Kidney tubule cell (primary cell): ENCODE measurements around the gene F2R.
"Not testable (repeated sequence)": the region's sequence is repeated elsewhere in the genome, so short reads cannot be mapped to it uniquely, and the experiment has no call there.

Source experiments
- DNase-seq: peaks from one replicate; pipeline ENCODE4 v3.0.0-alpha.2; 2018; ENCODE audit warnings: low spot score

The F2R gene

DNA sequence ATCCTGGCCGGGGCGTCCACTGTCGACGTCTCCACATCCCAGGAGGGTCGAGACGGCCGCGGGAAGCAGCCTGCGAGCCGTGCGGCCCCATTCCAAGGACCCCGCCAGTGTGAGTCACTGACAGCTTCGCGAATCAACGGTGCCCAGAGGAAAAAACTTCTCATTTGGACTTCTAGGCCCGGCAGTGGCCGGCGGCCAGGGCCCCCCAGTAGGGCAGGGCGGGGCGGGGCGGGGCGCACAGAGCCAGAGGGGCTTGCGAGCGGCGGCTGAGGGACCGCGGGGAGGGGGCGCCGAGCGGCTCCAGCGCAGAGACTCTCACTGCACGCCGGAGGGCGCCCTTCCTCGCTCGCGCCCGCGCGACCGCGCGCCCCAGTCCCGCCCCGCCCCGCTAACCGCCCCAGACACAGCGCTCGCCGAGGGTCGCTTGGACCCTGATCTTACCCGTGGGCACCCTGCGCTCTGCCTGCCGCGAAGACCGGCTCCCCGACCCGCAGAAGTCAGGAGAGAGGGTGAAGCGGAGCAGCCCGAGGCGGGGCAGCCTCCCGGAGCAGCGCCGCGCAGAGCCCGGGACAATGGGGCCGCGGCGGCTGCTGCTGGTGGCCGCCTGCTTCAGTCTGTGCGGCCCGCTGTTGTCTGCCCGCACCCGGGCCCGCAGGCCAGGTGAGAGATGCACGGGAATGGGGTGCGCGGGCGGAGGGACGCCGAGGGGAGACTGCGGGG is at the start of gene F2R:
Gene F2R (plus strand): TSS at position 391 of the 720 bp plus-strand sequence. CDS start 182 bp downstream, at position 573.
- peak; percentile 50 for DNase-seq

DNA sequence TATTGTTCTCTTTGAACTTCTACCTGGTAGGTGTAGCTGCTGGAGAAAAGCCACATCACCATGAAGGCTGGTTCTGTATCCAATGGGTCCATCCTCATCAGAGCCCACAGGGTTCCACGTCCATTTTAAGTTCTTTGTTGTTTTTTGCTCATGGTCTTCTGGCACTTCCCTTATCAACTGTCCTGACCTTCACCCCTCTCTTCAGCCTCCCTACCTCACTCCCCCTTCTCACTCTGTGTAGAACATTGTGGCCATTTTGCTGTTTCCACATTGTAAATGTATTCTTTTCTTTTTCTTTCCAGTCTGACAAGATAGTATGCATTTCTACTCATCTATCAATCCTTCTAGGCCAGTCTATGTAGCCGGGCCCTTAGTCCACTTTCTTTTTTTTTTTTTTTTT is 48.4 kb upstream of the F2R start:
- DNase-seq = no peak

DNA sequence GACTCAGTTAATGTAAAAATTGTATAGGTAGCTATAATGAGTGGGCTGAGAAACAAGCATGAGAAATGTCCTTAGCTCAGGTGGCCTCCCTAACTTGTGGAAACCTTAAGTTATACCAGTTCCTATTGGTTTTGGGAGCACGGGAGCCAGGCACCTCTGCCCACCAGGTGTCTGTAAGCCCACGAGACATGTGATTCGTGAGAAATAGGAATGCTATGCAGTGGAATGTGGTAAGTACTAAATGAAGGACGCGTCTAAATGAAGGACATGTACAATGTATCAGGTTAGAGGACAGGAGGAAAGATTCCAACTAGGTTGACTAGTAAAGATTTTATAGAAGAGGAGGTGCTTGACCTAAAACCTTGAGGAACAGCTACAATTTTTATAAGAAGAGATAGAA is 46.7 kb upstream of the F2R start:
- DNase-seq = peak; percentile 54

DNA sequence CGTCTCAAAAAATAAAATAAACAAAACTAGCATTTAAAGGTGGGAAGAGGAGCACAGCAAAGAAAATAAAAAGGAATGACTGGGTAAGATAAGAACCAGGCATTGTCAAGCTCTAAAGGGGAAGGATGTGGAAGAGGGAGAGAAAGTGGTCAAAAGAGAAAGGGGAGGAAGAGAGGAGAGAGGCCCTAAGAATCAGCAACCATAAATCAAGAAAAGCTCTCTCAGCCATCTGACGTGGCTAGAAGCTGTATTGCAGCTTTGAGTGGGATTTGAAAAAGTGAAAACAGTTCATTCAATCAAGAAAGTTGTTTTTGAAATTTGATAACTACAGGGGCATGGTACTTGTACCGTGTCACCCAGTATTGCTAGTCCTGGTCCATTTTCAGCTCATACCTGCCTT is 45.4 kb upstream of the F2R start:
- DNase-seq = no peak

DNA sequence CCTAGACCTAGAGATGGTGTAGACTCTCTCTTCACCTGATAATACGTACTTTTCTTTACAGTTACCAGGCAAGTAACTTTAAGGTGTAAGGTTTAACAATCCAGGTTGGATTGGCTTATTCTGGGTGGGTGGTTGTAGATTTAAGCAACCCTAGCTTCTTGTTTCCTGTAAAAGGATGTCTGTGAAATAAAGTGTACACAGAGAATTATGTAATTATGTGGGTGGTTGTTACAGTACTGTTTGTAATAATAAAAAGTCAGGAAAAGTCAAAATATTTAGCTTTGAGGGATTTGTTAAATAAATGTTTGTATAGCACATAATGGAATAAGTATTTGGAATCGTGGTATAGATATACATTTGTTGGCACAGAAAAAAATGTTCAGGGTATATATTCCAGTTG is 43.7 kb upstream of the F2R start:
- DNase-seq = no peak

DNA sequence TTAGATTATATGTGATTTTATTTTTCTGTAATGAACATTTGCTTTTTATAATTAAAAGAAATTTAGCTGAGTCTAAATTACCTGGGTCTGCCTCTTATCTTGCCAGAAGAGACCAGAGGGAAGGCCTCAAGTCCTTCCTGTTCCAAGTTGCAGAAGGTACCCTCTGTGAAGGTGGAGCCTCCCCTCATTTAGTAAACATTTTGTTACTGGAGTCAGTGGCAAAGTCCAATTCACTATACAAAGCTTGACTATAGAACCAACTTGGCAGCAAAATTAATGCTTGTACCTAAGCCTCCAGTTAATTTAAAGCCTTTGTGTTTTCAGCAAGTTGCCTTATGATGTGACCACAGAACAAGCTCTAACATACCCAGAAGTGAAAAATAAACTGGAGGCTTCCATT is 42.8 kb upstream of the F2R start:
- DNase-seq = no peak

DNA sequence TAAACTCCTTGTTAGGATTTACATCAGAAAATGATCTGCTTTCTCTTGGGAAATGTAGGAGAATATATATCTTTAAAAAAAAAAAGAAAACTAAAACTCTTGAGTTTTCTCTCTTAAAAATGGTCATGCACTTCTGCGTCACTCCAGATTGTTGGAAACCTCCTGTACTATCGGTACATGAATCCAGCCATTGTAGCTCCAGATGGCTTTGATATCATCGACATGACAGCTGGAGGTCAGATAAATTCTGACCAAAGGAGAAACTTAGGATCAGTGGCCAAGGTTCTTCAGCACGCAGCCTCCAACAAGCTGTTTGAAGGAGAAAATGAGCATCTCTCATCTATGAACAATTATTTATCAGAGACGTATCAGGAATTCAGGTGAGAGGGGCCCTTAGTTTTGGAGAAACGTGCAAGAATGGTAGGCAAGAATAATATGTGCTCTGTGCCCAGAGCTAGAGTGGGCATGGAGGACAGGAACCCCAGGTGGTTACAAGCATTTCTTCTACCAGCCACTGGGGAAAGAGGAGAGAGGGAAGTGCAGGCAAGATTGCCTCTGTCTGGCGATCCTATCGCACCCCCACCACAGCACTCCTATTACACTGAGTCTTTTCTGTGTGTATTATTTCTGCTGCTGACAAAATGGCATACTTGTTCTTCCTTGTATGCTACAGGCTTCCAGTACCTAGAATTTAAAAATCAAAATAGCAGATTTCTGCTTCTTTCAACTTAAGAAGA is 41.4 kb upstream of the F2R start:
- DNase-seq = no peak

DNA sequence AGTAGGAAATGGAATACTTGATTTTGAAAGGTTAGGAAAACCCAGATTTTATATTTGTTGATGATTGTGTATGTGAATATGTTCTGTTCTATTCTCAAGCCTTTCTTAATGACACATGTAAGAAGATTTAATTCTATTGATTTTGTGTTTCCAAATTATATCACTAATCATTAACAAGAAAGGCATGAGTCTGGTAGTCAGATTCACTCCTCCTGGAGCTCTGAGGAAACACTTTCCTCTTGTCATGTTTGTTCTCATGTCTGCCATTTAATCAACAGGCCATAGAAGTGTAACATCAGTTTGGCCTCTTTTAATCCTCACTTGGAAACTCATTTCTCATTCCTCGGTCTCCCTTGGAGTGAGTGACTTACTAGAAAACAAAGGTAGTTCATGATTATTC is 40.6 kb upstream of the F2R start:
- DNase-seq = peak; percentile 6

DNA sequence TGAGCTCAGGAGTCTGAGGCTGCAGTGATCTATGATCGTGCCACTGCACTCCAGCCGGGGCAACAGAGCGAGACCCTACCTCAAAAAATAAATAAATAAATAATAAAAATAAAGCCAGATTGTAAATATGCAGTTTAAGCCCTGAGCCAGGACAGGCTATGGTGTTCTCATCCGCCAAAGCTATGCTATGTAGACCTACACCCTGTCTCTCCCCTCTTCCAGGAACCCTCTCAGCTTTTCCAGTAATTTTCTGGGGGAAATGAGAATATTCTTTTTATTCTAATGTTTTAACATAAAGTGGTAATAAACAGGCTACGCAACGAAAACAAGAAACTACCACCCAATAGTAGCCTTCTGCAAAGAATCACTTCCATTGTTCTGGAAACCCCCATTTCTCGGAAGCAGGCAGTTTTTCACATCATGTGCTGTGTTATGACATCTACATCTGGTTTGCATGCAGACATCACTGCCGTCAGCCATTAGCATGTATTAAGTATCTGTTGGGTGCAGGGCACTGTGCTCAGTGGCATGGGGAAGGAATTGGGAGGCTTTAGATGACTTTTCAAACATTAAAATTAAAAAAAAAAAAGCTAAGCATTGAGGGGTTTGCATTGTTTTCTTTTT is 38.0 kb upstream of the F2R start:
- no peak for DNase-seq

DNA sequence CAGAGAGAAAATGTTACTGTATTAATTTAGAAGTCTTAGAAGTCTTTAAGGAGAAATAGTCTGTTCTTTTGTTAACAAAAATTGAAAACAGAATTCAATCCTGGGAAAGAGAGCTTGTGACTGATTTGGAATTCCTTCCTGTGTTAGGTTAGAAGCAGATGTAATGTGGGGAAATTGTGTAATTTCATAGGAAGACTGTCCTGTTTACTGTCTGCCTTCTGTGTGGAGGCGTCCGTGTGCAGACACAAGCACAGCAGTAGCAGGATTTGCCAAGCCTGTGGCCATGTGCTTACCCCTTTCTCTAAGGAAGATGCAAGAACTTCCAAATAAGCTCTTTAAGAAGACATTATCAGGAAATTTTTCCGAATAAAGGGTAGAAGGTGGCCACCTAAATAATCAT is 36.7 kb upstream of the F2R start:
- DNase-seq = no peak

DNA sequence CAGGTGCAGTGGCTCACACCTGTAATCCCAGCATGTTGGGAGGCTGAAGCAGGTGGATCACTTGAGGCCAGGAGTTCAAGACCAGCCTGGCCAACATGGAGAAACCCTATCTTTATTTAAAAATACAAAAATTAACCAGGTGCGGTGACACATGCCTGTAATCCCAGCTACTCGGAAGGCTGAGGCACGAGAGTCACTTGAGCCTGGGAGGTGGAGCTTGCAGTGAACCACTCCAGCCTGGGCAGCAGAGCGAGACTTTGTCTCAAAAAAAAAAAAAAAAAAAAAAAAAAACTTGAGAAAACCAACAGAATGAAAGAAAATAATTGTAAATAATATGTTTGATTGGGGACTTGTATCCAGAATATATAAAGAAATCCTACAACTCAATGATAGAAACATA is 35.1 kb upstream of the F2R start:
- DNase-seq = not testable (repeated sequence)

DNA sequence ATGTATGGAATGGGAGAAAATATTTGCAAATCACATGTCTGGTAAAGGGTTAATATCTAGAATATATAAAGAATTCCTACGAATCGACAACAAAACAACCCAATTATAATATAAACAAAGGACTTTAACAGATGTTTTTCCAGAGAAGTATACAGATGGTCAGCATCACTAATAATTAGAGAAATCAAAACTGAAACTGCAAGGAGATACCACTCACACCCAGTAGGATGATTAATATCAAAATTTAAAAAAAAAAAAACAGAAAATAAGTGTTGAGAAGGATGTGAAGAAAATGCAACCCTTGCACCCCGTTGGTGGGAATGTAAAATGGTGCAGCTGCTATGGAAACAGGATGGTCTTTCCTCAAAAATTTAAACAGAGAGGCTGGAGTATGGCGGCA is 34.6 kb upstream of the F2R start:
- DNase-seq = no peak

DNA sequence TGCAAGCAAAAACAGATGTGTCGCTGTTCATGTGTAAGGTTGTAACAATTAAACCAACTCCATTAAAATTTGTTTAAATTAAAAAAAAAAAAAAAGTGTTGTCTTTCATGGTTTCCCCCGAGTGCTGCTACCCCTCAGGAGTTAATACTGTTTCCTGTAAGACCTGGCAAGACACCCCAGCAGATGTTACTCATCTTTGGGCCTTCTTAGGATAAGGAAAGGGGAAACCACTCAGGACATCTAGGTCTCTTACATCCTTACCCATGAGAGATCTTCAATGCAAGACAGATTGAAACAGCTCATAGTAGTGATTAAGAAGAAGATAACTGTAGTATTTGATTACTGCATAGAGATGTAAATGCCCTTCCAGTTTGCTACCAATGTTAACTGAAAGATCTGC is 33.5 kb upstream of the F2R start:
- no peak for DNase-seq

DNA sequence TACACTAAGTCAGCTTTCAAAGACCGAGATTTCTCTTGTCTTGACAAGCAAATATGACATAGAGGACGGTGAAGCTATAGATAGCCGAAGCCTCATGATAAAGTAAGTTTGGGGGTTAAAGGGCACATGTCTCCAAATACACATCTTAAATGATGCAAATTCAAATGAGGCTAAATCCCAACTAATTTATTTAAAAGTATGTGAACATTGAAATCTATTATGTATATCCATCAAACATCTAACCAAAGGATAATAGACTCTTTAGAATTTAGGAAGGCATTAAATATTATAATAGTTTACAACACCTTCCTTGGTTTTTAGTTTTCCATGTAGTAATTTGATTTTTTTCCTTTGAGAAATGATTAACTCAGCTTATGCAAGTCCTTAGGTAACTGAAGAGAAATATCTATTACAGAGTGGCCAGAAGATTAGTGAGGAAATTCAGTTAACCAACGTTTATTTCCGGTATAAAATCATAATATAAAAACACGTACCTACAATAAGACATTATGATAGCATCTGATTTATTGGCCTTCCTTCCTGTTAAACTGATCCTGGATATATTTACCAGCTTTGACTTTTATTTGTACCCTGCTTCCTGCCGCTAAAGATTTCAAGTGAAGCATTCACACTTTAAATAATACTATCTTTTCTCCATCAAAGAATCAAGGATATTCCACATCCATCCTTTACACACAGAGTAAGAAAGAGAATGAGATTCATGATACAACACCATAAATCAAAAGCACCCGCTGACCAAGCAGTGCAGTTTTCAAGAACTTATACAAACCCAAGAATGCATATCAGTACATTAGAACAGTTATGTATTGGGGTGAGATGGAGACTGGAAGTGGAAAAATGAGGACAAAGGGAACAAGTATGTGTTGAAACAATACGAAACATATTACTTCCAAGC is 31.9 kb upstream of the F2R start:
- no peak for DNase-seq

DNA sequence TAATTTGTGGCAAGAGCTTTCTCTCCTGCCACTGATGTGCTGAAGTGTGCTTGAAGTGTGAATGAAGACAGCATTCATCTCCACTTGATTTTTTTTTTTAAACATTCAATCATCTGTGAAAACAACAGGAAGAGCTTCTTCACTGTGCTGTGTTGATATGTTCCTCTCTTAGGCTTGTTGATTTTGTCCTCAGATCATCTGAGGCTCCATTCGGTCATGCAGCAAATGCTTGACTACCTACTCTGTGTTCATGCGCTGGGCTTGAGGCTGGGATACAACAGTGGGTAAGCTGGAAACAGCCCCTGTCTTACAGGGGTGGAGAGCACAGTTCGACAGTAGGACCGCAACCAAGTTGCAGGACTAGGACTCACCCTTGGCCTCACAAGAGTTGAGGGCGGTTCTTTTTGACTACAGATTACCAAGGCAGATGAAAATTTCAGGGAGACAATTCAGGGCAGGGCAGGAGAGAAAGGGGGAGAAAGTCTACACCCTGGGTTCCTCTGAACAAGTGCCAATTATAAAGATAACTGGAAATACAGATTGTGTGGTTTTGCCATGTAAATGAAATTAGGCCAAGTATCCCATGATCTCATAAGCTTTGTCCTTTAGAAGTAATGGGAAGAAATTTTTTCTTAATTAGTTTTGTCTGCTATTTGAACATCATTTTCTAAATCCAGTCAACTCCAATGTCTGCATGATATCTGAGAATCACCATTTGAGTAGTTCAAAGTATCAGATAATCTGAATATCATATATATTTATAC is 31.0 kb upstream of the F2R start:
- DNase-seq = no peak

DNA sequence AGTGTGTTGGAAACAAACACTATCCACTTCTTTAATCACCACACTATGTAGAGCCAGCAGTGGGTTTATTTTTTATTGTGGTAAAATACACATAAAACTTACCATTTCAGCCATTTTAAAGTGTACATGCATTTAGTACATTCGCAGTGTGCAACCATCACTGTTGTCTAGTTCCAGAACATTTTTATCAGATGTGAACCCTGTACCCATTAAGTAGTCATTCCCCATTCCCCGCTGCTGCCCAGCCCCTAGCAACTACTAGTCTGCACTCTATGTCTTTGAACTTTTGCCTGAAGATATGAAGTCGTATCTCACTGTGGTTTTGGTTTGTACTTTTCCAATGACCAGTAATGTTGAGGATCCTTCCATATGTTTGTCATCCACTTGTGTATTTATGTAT is 30.2 kb upstream of the F2R start:
- no peak for DNase-seq

DNA sequence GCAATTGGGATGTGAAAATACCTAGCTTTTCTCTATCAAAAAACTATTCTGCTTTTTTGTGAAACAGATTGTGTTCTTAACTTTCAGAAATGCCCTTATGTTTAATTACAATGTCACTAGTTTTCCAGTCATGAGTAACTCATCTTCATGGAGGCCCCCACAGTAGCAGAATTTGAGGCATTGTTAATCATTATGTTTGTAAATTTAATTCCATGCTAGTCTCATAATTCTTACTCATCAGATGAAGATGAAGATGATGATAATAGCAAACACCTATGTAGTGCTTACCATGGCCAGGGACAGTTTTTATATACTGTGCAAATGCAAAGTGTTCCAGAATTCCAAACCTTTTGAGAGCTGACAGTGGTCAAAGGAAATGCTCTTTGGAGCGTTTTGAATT is 27.7 kb upstream of the F2R start:
- peak; percentile 37 for DNase-seq

DNA sequence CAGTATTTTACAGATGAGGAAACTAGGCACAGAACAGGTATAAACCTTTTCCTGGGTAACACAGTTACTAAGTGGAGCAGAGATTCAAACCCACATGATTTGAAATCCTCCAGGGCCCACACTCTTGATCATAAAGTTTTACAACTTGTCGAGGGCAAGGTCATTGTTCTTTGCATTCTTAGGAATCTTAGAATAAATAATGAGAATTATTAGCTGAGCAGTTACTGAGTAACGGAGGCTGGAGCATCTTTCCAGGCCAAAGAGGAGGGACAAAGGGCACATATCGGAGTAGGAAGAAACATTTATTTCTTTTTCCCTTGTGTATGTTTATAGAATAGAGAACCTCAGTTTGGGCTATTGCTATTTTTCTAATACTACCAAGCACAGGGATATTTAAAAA is 27.1 kb upstream of the F2R start:
- DNase-seq = peak; percentile 83

DNA sequence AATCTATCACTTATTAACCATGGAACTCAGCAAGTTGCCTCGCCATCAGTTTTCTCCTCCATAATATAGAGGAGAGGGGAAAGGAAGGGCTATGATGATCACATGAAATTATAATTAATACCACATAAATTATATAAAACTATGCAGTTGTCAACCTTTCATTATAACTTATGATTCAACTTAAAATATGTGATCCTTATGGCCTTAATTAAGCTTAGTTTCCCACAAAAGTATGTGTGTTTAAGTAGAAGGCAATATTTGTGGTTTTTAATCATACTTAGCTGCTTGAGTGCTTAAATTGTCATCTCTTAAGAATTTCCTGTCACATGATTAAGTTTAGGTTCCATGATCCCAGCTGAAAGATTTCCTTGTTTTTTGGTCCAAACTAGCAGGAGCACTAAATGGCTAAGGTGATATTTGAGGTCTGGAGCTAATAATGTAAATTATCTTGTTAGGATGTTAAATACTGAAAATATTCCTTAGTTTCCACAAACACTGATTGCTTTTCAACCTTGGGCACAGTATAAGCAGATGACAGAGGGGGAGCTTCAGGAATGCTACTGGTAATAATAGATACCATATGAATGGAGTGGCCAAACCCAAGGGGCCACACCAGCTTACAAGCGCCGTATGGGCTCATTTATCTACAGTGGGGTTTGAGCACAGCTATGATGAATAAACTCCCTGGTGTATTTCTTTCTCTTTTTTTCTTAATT is 26.4 kb upstream of the F2R start:
- DNase-seq = peak; percentile 92

DNA sequence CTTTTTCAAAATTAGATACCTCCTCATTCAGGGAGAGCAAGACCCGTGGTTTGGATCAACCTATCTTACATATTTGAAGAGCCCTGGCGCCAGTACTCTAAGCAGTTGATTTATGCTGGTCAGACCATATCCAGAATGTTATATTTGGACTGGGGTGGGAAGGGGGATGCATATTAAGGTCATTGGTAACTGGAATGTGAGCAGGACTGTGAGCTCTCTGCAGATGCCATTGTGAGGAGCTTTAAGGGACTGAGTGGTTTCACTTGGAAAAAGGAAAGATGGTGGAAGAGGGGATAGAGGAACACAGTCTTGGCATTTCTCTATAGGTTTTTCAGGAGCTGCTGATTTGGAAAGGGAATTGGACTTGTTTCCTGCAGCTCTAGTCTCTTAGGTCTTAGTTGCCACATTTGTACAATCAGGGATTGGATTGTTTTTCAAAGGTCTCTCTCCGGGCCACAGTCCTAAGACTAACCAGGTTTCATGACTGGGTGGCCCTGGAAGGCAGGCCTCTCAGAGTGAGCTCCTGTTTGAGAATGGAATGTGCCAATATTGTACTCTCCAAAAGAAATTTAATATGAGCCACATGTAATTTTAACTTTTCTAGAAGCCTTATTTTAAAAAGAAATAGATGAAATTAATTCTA is 25.8 kb upstream of the F2R start:
- DNase-seq = no peak
